GM12874 (cell line): ENCODE results near the gene TMEM184C.

Experiments
- TF ChIP-seq, protein P1 (sequence below): IDR thresholded peaks from 2 replicates; pipeline ENCODE4 v1.5.1; 2011; ENCODE audit warnings: low read depth, mild to moderate bottlenecking, control low read depth, low read length, moderate library complexity; ENCODE audit not compliant: insufficient read depth

The TMEM184C gene

GRCh38 chr4:147590249-147590920 is 26.8 kb upstream of the TMEM184C start:
- TF ChIP-seq, protein P1, sequence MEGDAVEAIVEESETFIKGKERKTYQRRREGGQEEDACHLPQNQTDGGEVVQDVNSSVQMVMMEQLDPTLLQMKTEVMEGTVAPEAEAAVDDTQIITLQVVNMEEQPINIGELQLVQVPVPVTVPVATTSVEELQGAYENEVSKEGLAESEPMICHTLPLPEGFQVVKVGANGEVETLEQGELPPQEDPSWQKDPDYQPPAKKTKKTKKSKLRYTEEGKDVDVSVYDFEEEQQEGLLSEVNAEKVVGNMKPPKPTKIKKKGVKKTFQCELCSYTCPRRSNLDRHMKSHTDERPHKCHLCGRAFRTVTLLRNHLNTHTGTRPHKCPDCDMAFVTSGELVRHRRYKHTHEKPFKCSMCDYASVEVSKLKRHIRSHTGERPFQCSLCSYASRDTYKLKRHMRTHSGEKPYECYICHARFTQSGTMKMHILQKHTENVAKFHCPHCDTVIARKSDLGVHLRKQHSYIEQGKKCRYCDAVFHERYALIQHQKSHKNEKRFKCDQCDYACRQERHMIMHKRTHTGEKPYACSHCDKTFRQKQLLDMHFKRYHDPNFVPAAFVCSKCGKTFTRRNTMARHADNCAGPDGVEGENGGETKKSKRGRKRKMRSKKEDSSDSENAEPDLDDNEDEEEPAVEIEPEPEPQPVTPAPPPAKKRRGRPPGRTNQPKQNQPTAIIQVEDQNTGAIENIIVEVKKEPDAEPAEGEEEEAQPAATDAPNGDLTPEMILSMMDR: peak; percentile 64

GRCh38 chr4:147591106-147591505 is 26.1 kb upstream of the TMEM184C start:
- TF ChIP-seq, protein P1: no peak

GRCh38 chr4:147594107-147594506 is 23.1 kb upstream of the TMEM184C start:
- TF ChIP-seq, protein P1: no peak

GRCh38 chr4:147594578-147594977 is 22.6 kb upstream of the TMEM184C start:
- TF ChIP-seq, protein P1: no peak

DNA sequence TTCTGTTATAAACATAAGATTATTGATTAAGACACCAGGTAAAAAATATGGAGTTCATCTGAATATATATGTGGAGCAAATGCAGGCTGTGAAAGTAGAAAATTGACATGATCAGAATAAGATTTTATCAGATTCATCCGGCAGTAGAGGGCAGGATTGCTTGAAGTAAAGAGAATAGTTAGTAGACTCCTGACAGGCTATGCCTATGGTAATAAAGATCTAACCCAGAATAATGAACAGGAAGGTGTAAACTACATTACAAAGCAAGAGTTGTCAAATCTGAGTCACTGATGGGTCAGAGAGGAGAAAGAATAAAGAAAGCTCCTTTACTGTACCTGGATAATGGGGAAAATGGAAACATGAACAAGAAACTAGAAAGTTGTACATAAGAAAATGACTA is 20.8 kb upstream of the TMEM184C start:
- TF ChIP-seq, protein P1: no peak

- TF ChIP-seq, protein P1: no peak
Observed at GRCh38 chr4:147596981-147597380, 20.2 kb upstream of the TMEM184C start.

DNA sequence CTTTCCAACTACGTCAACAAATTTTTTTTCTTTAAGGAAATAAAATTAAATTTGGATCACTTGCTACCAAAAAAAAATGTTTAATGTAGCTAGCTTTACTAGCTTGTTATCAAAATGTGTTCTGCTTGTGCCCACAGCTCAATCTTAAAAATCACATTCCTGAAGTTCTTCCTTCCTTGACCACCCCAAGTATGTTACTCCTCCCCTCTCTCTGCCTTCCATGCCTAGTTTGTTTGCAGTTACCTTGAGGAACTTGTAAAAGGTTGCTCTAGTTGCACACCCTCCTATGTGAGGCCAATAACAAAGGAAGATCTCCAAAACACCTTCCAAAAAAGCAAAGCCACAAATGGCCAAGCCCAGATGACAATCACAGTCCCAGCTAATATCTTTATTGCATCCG is 19.6 kb upstream of the TMEM184C start:
- TF ChIP-seq, protein P1: no peak
